M059J (cell line): ENCODE measurements around the gene CUL7. TPM values are rescaled to one million over a fixed set of nuclear protein-coding genes. Genes with fewer than 3 reads are reported as not detected.
A peak's percentile ranks its signal among the peaks of the same experiment; 100 is the strongest.
"Not testable (repeated sequence)": the region's sequence is repeated elsewhere in the genome, so short reads cannot be mapped to it uniquely, and the experiment has no call there.

Experiments
- DNase-seq: peaks from one replicate; pipeline ENCODE4 v3.0.0-alpha.2; 2012; ENCODE audit warnings: low read depth
- total RNA-seq: library from RNA; depleted of rRNA; stranded (reverse); fragments of >200 nt; shearing (Covaris generic); gene quantifications from 2 replicates; pipeline ENCODE4 v1.2.3, GENCODE V29; 2014; rRNA removed

Gene CUL7
- total RNA-seq, 1 experiment from 2014 or later = 17.7 TPM

DNA sequence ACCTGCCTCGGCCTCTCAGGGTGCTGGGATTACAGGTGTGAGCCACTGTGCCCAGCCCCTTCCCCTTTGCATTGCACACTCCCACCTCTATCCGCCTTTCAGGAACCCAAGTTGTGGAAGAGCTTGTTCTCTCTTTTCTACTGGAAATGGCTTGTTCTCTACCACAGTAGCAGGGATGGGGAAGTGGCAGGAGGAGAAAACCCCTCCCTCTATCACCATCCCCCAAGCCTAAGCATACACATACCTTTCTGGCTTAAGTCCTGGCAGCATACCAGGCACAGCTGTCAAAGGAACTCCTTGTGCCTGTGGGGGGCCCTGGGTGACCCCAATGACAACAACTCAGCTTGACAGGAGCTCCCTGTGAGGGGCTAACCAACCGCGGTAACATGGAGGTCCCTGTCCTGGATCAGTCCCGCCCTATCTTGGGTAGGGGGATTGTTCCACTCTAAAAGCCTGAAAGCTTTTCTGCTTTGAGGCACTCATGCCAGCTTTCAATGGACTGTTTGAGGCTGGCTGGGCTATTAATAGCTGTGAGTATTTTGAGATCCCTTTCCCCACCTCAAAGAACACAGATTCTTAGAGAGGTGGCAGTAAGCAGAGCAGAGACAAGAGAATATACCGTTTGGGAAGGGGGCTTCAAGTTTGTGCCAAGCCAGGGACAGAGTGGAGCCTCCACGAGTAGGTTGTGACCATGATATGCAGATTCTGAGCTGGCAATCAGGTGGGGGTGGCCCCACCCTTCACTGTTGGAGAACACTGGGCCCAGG, 37.3 kb downstream of the CUL7 start:
- no peak for DNase-seq

- DNase-seq = peak; percentile 42
These were observed 39.2 kb downstream of the CUL7 start for GRCh38 chr6:43014434-43014909.

- DNase-seq = peak; percentile 100
These were observed 39.7 kb downstream of the CUL7 start, which contains the start of the genes KLHDC3 and MEA1 for GRCh38 chr6:43013843-43014433. TSS of gene KLHDC3 (plus strand) at chr6:43014249. CDS start at chr6:43017193, 2,944 bp downstream. TSS of gene MEA1 (minus strand) at chr6:43013946. CDS start at chr6:43013813, 133 bp downstream.

GRCh38 chr6:43013097-43013842, 40.4 kb downstream of the CUL7 start:
- DNase-seq = peak; percentile 70

GRCh38 chr6:43012364-43012763, 41.3 kb downstream of the CUL7 start:
- no peak for DNase-seq

DNA sequence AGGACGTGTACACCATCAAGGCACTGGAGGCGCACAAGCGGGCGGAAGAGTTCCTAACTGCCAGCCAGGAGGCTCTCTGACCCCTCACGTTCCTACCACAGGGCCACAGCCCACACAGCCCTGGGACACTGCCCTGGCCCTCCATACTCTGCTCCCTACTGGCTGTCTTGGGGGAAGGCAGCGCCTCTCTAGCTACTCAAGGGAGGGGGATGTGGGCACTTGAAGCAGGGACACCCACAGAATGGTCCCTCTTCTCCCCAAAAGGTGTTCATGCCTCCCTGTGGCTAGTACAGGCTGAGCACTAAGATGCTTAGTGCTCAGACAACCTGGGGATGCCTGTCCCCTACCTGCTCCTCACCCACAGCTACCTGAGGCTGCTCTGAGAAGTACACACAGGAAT, 42.4 kb downstream of the CUL7 start:
- no peak for DNase-seq

- peak; percentile 59 for DNase-seq
These were observed 44.5 kb downstream of the CUL7 start for GRCh38 chr6:43009124-43009523.

GRCh38 chr6:43007126-43007525, 46.5 kb downstream of the CUL7 start:
- DNase-seq = no peak

- DNase-seq = no peak
These were observed 47.4 kb downstream of the CUL7 start for GRCh38 chr6:43006251-43006650.

GRCh38 chr6:43005844-43006243, 47.8 kb downstream of the CUL7 start:
- no peak for DNase-seq

DNA sequence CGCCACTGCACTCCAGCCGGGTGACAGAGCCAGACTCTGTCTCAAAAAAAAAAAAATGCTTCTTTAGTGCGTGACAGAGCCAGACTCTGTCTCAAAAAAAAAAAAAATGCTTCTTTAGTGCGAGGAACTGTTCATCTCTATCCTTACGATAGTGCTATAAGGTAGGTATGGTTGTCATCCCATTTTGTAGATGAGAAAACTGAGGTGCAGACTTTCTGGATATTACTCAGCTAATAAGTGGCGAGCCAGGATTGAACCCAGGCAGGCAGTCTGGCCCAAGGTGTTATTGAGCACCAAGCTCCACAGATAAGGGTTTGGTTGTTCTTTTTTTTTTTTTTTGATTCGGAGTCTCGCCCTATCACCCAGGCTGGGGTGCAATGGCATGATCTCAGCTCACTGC, 51.8 kb downstream of the CUL7 start:
- DNase-seq = no peak

DNA sequence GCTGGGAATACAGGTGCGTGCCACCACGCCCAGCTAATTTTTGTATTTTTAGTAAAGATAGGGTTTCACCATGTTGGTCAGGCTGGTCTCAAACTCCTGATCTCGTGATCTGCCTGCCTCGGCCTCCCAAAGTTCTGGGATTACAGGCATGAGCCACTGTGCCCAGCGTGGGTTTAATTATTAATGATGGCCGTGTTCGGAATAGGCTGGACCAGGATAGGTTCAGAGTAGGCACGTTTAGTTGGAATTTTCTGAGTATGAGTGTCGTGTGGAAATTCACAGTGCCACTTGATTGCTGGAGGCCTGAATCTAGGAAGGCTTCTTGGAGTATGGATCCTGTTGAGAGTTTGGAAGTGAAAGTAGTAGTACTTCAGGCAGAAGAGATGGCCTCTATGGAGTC, 55.4 kb downstream of the CUL7 start:
- DNase-seq = not testable (repeated sequence)

GRCh38 chr6:42996513-42996912, 57.1 kb downstream of the CUL7 start:
- no peak for DNase-seq

GRCh38 chr6:42993445-42993844, 60.2 kb downstream of the CUL7 start:
- no peak for DNase-seq

- no peak for DNase-seq
These were observed 63.7 kb downstream of the CUL7 start for GRCh38 chr6:42989923-42990322.

DNA sequence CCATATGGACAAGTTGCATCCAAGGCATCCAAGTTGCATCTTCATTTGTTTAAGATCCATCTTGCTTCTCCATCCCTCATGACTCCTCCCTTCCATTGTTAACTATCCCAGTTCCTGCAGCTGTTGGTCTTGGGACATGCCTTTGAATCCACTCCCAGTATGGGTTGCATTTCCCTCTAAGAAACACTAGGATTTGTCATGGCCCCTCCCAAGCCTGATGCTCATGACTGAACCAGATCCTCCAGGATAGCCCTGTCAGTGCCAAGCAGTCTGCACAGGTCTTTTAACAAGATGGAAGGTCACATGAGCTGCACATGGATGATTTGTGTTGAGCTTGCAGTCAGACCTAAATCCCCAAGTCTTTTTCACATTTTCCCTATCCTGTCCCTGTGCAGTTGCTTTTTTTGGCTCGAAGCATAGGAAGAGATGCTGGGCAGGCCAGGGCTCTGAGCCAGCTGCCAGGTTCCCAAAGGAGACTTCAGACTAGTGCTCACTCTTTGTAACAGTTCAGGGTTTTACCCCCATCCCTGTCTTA, 65.1 kb downstream of the CUL7 start:
- DNase-seq = no peak

Other genes with a start within 250 kb of the CUL7 start
- 174 and 187 TPM in 2 replicates for gene RPL7L1, start 174.2 kb downstream of the CUL7 start, total RNA-seq
- not detected in 2 replicates for gene PTCRA, start 137.8 kb downstream of the CUL7 start, total RNA-seq
- gene CNPY3, start 124.4 kb downstream of the CUL7 start, total RNA-seq = 58.0 and 78.3 TPM in 2 replicates
- gene GNMT, start 93.1 kb downstream of the CUL7 start, total RNA-seq = 0.54 TPM in 1 of 2 replicates, not detected in the other
- gene PEX6, start 74.7 kb downstream of the CUL7 start, total RNA-seq = 13.8 and 14.2 TPM in 2 replicates
- gene PPP2R5D, start 69.3 kb downstream of the CUL7 start, total RNA-seq = 66.6 and 94.2 TPM in 2 replicates
- gene MEA1, start 39.9 kb downstream of the CUL7 start, total RNA-seq = 172 and 224 TPM in 2 replicates
- 101 and 118 TPM in 2 replicates for gene KLHDC3, start 39.6 kb downstream of the CUL7 start, total RNA-seq
- gene RRP36, start 32.2 kb downstream of the CUL7 start, total RNA-seq = 153 and 195 TPM in 2 replicates
- 43.4 and 55.4 TPM in 2 replicates for gene MRPL2, start 5.6 kb upstream of the CUL7 start, total RNA-seq
- gene KLC4, start 5.8 kb upstream of the CUL7 start, total RNA-seq = 14.7 and 21.1 TPM in 2 replicates
- gene PTK7, start 22.5 kb upstream of the CUL7 start, total RNA-seq = 76.3 and 162 TPM in 2 replicates
- 15.6 and 26.5 TPM in 2 replicates for gene SRF, start 117.4 kb upstream of the CUL7 start, total RNA-seq
- 14.1 and 21.9 TPM in 2 replicates for gene CUL9, start 128.3 kb upstream of the CUL7 start, total RNA-seq
- 19.3 and 24.3 TPM in 2 replicates for gene DNPH1, start 175.6 kb upstream of the CUL7 start, total RNA-seq
- under 0.01 TPM in 1 of 2 replicates, not detected in the other for gene TTBK1, start 189.6 kb upstream of the CUL7 start, total RNA-seq
- gene SLC22A7, start 244.4 kb upstream of the CUL7 start, total RNA-seq = not detected in 2 replicates